GM19328 (cell line): ENCODE data around the gene ACVR1B.

Source experiments
- ATAC-seq: cut with Tn5 transposase; IDR thresholded peaks from one replicate; pipeline ENCODE4 v1.9.1; 2021; ENCODE audit warnings: mild to moderate bottlenecking, moderate library complexity; ENCODE audit not compliant: unreplicated experiment

Gene ACVR1B

DNA sequence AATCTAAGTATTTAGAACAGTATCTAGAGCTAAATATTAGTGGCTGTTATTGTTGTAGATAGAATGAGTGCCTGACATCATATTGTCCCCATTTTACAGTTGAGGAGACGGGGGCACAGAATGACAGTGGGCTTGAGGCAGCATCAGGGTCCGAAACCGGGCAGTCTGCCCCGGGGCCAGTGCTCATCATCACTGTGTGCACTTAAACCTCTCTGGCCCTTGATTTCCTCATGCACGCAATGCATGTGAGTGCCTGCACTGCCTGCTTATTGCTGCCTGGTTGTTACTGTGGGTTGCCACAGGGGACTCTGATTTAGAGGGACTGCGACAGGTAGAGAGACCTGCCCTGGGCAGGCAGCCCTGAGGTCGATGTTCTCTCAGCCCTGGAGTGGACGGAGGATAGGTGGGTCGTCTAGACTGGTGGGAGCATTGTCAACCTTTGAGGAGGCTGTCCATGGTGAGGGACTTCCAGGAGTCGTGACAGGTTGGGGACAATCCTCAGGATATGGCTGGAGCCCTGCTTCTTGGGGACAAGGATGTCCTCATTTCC, 34.4 kb upstream of the ACVR1B start:
- ATAC-seq = no peak

DNA sequence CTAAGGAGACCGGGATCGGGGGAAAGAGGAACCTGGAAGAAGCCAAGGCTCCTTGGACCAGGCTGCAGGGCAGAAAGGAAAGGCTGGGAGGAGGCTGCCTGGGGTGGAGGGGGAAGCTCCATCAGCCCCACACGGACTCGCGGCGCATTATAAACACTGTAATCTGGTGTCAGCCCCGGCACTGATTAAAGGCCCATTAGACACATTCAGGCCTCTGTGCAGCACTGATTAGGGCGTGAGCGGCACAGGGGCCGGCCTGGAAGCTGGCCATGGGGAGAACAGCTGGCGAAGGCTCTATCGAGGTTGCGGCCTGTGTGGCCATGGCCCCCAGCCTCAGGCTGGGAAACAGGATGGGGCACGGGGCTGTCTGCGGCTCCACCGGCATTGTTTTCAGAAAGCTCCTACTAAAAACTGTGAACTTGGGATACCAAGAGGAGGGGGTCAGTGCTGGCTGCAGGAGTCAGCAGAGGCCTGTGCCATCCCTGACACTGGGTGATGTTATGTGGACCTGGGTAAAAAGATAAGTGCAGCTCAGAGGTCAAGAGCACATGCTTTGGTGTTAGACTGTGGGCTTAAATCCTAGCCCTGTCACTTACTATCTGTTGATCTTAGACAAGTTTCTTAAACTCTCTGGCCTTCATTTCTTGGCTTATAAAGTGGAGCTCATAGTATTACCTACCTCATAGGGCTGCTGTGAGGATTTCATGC, 33.6 kb upstream of the ACVR1B start:
- no peak for ATAC-seq

DNA sequence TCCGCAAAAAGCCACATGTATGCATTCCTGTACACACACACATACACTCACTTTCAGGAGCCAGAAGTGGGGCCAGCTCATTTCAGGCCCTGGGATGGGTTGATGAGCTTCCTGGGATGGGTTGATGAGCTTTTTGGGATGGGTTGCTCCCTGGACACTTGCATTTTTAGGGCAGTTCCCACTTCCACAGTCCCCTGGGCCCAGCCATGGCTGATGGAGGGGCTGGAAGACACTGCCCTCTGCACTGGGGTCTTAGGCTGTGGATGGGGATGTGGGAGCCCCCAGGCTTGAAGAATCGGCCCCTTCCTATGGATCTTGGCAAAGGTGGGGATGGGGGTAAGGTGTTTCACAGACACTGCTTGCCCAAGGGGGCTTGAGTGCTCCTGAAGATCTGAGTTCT, 31.5 kb upstream of the ACVR1B start:
- no peak for ATAC-seq

DNA sequence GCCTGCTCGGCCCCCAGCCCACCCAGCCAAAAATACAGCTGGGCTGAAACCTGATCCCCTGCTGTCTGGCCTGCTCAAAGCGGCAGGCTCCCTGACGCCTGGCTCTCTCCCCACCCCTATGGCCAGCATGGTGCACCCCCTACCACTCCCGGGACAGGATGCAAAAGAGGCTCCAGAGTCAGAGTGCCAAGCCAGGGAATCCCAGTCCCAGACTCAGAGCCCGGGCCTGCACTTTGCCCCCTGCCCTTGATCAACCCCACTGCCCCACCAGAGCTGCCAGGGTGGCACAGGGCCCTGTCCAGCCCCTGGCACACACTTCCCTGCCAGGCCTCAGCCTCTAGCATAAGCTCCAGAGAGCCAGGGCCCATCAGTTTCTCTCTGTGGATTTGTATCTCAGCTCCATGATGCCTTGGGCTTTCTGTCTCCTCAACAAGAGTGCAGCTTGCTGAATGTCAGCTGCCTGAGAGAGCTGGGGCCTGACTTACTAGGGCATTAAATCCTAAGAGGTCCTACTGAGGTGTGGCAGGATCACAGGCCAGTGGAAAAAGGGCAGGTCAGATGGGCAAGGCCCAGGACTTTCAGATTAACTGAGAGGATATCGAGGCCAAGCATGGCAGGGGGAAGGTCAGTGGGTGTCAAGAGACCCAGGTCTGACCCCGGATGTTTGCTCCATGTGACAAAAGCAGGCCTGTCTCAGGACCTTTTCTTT, 30.3 kb upstream of the ACVR1B start:
- no peak for ATAC-seq

DNA sequence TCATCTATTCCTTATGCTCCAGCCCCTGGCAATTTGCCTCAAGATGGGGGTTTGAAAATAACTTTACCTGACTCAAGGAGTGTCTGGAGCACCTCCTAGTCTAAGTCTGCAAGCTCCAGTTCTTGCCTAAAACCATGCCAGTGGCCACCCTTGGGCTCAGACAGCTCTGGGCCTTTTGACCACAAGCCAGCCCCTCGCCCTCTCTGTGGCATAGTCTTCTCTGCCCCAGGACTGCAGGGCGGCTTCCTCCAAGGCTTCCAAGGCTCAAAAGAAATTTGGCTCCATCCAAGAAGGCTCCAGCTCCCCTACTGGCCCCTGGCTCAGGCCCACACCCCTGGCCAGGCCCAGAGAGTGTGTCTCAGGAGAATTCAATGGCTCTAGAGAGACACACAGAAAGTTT, 29.4 kb upstream of the ACVR1B start:
- ATAC-seq = no peak

DNA sequence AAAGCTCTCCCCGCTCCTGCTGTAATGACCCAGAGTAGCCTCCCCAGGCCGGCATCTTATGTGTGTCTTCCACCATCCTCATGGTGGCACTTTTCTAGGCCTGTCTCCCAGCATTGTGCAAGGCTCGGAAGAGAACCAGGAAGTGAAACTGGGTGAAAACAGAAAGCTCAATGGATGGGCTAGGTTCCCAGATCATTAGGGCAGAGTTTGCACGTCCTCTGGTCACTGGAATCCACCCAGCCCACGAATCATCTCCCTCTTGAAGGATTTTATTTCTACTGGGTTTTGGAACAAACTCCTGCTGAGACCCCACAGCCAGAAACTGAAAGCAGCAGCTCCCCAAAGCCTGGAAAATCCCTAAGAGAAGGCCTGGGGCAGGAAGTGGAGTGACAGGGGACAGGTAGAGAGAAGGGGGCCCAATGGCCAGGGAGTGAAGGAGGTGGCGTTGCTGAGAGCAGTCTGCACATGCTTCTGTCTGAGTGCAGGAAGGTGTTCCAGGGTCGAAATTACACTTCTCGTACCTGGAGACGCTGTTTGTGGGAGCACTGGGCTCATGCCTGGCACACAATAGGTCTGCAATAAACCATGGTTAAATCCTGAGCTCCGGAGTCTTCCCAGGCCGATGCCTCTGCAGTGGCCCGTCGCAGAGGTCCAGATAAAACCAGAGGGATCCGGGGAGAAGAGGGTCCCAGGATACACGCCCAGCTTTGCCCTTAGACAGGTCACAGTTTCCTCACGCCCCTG, 28.6 kb upstream of the ACVR1B start:
- no peak for ATAC-seq

DNA sequence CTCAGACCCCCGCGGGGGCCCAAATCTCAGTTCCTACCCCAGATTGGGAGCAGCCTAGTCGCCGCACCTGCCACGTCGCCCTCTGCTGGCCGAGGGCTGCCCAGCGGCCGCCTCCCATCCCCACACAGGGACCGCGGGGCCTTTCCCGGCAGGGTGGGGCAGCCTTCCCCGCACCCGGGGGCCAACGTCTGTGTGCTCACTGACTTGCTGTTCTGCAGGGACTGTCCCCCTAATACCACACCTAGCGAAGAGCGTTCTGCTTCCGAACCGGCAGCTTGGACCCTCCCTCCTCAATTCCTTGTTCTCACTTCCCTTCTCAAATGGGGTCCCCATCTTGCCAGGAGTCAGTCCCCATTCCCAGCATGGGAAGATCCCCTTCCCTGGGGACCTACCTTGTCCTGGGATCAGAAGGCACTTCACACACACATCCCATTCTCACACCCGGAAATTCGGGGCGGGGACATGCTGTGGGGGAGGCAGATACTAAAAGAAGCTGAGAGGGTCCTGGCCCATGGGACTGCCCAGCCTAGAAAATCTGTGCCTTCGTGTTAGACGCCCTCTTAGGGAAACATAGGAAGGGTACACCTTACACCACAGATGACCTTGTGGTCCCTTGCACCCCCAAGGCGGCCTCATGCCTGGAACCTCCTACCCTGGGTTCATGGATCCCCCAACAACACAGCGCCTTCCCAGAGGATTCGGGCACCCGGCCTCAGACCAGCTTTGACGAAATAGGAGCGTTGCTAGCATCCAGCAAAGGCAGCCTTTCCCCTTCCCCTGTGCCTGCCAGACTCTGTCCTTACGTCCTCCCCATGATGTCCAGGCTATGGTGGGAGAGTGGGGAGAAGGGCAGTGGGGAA, 27.8 kb upstream of the ACVR1B start:
- no peak for ATAC-seq

DNA sequence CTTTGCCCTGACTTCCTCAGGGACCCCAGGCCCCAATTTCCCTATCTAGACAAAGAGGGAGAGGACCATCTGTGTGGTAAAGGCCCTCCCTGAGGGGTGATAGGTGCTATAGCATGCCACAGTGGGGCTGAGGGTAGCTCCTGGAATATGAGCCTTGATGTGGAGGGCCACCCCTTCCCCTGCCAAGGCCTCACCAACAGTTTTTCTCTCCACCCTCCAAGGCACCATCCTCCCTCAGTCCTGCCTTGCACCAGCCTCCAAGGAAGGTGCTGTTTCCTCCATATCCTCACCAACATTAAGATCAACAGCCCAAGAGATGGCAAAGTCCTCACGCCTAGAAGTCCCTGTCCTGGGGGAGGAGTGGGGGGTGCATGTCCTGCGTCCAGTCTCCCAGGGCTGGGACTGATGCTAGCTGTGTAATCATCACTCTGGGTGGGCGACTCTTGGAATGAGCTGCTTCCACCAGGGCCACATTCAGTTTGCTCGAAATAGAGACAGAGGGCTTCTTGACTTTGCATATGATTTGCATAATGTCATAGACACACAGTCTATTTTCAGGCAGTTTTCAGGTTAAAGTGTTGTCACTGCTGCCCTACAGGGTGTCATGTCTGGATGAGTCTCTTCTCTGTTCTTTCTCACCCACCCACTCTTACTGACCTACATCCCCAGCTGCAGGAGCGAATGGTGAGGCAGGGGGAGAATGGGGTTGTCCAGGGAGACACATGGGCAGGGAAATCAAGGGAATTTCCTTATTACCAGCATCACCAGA, 26.8 kb upstream of the ACVR1B start:
- peak; percentile 55 for ATAC-seq

DNA sequence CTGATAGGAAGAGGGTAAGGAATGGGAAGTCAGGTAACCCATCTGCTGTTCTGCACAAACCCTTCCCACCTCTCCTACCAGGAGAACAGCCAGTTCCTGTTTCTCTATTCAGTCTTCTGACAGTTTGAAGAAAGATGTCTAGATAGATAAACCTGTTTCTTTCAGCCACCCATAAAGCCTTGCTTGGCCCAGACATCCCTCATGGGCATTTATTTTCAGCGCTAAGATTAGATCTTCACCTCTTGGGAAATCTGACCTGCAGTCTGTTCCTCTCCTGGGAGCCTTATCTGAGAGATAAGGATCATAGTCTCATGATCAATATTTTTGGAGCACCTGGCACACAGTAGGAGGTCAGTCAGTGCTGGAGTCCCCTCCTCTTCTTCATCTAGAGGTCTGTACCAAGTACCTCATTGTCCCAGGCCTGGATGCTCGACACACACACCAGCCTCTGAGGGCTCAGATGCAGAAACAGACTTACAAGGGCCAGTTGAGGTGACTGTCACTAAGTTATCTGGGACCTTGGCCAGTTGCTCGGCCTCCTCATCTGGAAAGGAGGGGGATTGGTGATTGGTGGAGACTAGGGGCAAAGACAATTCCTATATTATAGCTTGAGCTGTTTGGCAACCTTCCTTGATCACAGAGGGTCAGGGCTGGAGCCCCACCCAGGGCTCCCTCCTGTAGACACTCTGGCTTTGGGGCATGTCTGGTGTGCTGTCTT, 26.0 kb upstream of the ACVR1B start:
- ATAC-seq = no peak

DNA sequence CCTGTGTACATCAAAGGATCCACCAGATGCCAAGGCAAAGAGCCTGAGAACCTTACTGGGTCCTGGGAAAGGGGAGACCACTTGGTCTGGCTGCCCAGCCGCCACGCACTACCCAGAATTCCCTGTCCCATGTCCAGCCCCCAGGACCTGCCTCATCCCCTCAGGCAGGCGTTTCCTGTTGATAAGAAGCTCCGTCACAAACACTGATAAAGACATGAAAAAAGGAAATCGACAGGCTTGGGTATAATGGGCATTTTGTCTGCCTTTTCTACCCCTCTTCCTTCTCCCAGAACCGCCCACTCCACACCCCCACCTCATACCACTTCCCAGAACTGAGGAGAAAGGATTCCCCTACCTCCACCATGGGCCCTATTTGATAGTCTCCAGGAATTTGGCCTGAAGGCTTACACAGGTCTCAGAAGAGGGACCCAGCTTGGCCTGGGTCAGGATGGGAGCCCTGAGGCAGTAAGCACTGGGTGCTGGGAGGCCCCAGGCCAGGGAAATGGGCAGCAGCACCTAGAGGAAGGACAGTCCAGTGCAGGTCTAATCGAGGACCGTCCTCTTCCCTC, 25.4 kb upstream of the ACVR1B start:
- no peak for ATAC-seq

DNA sequence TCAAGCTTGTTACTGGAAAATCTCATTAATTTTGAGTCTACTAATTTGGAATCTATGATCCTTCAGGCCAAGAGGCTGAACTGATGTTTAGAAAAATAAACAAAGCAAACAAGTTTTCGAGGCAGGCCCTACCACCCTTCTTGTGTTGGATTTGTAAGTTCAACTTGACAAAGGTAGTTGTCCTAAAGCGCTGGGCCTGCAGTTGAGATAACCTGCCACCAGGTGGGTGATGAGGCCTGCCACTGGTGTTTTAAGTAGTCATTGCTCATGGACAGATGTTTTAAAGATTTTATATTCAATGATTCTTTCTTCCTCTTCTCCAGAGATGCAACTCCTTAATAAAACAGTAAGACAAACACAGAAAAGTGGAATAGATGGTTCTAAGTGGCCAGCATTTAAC, 24.8 kb upstream of the ACVR1B start:
- no peak for ATAC-seq

DNA sequence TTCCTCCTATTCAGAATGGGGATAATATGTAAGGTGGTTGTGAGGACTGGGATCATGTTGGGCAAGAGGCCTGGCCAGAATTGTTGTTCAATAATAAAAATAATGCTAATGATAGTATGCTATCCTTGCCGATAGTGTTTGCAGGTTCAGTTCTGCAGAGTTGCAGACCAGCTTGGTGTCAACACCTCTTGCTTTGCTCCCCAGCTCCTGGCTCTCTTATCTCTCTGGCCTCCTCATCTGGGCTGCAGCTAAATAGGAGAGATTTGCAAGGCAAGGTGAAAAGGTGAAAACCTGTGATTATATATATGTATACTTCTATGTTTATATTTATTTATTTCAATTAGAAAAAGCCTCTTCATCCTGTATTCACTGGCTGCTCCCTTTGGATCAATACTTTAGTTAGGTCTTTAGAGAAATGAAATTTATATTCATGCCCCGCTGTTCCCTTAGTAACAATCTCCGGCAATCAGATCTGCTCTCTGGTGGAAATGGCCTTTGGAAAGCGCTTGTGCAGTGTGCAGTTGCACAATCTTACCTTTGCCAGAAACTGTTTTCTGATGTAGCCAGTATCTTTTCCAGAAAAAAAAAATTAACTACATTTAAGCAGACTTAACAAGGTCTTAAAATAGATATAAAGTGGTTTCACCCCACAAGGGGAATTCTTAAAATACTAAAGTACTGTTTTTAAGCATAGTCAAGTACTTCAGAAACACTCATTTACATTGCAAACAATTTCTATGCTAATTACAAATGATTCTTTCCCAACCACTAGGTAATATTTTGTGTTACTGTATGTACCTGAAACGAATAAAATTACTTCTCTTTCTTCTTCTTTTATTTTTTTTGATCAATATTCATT, 19.1 kb upstream of the ACVR1B start:
- no peak for ATAC-seq

DNA sequence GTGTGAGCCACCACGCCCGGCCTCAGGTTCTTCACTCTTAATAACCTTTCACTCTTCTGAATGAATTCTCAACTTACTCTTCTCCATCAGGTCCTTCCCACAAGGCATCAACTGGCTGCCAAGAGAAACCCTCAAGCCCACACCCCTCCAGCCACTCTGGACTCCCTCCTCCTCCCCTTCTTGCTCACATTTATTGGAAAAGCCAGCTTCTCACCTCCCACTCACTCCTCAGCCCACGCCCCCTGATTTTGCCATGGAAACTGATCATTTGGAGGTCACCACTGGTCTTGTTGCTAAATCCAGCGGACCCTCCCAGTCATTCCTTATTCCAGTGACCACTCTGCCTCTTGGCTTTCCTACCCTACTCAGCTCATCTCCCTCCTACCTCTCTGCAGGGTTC, 17.4 kb upstream of the ACVR1B start:
- no peak for ATAC-seq

DNA sequence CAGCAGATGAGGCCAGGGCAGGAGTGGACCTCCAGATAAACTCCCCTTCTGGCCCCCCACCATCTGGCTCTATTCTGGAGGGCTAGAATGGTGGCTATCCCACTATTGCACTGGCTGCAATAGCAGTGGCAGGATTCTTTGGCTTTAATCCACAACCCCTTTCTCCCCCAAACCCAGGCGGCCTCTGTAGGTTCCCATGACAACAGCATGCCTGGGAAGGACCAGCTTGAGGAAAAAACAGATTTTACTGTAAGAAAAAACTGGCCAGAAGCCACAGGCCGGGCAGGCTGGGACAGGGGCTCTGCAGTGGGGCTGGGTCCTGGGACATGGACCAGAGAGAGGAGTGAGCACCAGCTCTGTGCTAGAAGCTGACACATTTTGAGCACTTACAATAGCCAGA, 13.6 kb upstream of the ACVR1B start:
- no peak for ATAC-seq

DNA sequence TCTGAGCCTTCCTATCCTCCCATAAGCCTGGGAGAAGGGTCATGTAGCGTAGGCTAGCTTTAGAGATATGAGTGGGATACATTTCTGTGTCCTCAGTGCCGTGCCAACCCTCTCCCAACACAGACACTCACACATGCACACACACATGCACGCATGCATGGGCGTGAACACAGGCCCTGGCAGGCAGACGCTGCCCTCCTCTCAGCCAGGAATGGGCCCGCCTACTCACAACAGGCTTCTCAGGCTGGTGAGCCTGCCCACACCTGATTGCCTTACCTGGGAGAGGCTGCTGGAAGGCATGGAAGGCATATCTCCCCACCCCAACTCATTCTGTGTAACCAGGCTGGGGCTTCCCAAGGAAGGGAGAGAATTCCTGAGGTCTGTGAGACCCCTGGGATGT, 12.8 kb upstream of the ACVR1B start:
- ATAC-seq = no peak

DNA sequence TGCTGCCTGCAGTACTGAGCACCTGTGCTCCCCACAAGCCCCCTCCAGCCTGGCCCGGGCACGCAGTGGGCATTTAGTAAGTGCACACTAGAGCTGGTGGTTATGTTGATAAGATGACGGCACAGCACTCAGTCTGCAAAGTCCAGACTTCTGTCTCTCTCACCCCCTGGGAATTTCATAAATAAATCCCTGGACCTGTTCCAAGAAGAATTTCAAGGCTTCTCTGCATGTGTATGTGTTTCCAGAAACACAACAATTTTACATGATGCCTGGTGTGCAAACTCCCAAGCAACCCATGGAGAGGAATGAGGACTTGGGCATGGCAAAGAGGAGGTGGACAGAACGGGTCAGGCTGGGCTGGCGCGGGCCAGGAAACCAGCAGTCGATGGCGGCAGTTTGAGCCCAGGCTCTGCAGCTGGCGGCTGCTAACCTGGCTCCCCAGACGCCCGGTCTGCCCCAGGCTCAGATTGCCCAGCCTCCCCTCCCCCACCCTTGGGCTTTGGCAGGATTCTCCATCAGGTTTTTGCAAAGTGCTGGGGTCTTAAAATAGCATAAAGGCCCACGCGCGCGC, 10.4 kb upstream of the ACVR1B start:
- ATAC-seq = no peak

DNA sequence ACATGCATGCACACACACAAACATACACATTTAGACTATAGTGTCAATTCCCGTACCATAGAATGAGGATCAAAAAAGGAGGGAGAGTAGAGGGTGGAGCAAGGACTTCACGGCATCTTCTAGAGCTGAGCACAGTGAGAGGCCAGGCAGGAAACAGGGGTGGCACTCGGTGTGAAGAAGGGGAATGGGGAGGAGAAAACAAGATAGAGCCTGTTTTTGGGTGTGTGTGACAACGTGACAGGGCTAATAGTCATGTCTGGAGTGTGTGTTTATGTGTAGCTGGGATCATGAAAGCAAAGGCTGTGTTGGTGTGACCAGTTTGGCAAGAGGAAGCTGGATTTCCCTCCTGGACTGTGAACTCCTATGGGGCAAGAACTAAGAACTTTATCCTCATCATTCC, 9.9 kb upstream of the ACVR1B start:
- ATAC-seq = no peak

DNA sequence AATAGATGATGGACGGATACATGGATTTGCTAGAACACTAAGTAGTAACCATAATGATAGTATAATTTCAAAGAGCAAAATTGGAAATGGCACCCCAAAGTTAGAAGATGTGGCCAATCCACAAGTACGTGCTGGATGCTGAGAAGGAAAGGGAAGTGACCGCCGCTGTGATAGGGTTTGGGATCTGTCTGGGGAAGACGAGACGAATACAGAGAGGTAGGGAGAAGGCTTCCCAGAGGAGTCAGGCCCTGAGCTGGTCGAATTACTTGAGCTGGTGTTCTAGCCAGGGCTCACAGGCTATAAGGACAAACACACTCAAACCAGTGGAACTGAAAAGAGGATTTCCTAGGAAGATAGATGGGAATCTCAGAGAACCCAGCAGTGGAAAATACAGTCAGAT, 9.4 kb upstream of the ACVR1B start:
- no peak for ATAC-seq
